Measurements from ENCODE around the gene EXOC5. TPM values are rescaled to one million over a fixed set of nuclear protein-coding genes. Genes with fewer than 3 reads are reported as not detected.

Gene EXOC5
- polyA plus RNA-seq, 1 donor from 2014 or later = 138 TPM

DNA sequence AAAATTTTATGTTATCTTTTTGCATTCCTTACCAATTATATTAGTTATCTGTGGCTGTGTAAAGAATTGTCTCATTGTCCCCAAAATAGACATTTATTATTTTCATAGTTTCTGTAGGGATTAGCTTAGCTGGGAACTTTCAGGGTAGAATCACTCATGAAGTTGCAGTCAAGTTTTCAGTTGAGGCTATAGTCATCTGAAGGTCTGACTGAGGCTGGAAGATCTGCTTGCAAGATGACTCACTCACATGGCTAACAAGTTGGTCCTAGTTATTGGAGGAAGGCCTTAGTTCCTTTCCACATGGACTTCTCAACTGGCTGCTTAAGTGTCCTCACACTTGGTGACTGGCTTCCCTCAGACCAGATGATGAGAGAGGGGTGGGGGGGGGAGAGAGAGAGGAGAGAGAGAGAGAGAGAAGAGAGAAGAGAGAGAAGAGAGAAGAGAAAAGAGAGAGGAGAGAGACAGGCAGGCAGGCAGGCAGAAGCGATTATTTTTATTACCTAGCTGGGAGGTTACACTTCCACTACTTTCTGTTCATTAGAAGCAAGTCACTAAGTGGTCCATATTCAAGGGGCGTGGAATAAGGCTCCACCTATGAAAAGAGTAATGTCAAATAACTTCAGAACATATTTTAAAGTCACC is 6.4 kb upstream of the EXOC5 start:
- TF ChIP-seq EP300 (conservative IDR thresholded peaks at IDR 0.05; ENCODE audit: poor library complexity, severe bottlenecking) = no peak
- no peak for TF ChIP-seq POLR2AphosphoS5 (IDR thresholded peaks at IDR 0.05)
- TF ChIP-seq EZH2 (IDR thresholded peaks at IDR 0.05; ENCODE audit: borderline replicate concordance, insufficient read depth, low read length, poor library complexity, severe bottlenecking) = no peak
- no peak for TF ChIP-seq MXI1 (conservative IDR thresholded peaks at IDR 0.05; ENCODE audit: poor library complexity, severe bottlenecking)
- no peak for TF ChIP-seq SMC3 (conservative IDR thresholded peaks at IDR 0.05; ENCODE audit: poor library complexity)
- no peak for TF ChIP-seq TAF1 (IDR thresholded peaks at IDR 0.05; ENCODE audit: low read depth)
- TF ChIP-seq RAD21 (conservative IDR thresholded peaks at IDR 0.05) = no peak
- Histone ChIP-seq H4K20me1 (ENCODE audit: insufficient read depth) (no peaks in the 10 kb centered on the region), H3K27me3 (ENCODE audit: insufficient read depth, low read depth, low read length) (no peaks in the 10 kb centered on the region), H3K9me2 (ENCODE audit: insufficient read depth, low read length) (no peaks in the 10 kb centered on the region), H3K9me3 (ENCODE audit: low read length) (no peaks in the 10 kb centered on the region), H3K27ac (ENCODE audit: low read length) (no peak overlapping the region), H3F3A (ENCODE audit: insufficient read depth, low read length, poor library complexity, severe bottlenecking) (peaks cover 3% of the 10 kb centered on the region), H3K79me2 (replicated peaks; ENCODE audit: insufficient read depth, low read length) (peaks cover 50% of the 10 kb centered on the region), H3K4me2 (ENCODE audit: low read length) (no peak overlapping the region), H3K36me3 (ENCODE audit: insufficient read depth, low read length) (no peaks in the 10 kb centered on the region), H2AFZ (ENCODE audit: low read depth, low read length) (no peak overlapping the region), H3K9ac (ENCODE audit: low read length) (no peak overlapping the region), H3K4me3 (ENCODE audit: low read length) (no peak overlapping the region)

DNA sequence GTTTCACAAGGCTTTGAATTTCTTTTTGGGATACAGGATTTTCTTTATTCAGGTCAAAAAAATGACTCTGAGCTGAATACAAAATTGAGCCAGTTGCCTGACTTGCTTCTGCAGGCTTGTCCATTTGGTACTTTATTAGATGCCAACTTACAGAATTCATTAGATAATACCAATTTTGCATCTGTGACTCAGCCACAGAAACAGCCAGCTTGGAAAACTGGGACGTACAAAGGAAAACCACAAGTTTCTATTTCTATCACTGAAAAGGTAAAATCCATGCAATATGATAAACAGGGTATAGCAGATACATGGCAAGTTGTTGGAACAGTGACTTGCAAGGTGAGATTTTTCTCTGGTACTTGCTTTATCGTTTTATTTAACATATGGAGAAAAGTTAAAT is 5.8 kb upstream of the EXOC5 start:
- Histone ChIP-seq H2AFZ (ENCODE audit: low read depth, low read length) (no peak overlapping the region), H4K20me1 (ENCODE audit: insufficient read depth) (no peaks in the 10 kb centered on the region), H3K36me3 (ENCODE audit: insufficient read depth, low read length) (no peaks in the 10 kb centered on the region), H3K27ac (ENCODE audit: low read length) (no peak overlapping the region), H3K4me3 (ENCODE audit: low read length) (no peak overlapping the region), H3K4me2 (ENCODE audit: low read length) (no peak overlapping the region), H3K79me2 (replicated peaks; ENCODE audit: insufficient read depth, low read length) (peaks cover 53% of the 10 kb centered on the region), H3K9me3 (ENCODE audit: low read length) (no peaks in the 10 kb centered on the region), H3F3A (ENCODE audit: insufficient read depth, low read length, poor library complexity, severe bottlenecking) (peaks cover 6% of the 10 kb centered on the region), H3K9me2 (ENCODE audit: insufficient read depth, low read length) (no peaks in the 10 kb centered on the region), H3K27me3 (ENCODE audit: insufficient read depth, low read depth, low read length) (no peaks in the 10 kb centered on the region), H3K9ac (ENCODE audit: low read length) (no peak overlapping the region)
- TF ChIP-seq, protein P1, sequence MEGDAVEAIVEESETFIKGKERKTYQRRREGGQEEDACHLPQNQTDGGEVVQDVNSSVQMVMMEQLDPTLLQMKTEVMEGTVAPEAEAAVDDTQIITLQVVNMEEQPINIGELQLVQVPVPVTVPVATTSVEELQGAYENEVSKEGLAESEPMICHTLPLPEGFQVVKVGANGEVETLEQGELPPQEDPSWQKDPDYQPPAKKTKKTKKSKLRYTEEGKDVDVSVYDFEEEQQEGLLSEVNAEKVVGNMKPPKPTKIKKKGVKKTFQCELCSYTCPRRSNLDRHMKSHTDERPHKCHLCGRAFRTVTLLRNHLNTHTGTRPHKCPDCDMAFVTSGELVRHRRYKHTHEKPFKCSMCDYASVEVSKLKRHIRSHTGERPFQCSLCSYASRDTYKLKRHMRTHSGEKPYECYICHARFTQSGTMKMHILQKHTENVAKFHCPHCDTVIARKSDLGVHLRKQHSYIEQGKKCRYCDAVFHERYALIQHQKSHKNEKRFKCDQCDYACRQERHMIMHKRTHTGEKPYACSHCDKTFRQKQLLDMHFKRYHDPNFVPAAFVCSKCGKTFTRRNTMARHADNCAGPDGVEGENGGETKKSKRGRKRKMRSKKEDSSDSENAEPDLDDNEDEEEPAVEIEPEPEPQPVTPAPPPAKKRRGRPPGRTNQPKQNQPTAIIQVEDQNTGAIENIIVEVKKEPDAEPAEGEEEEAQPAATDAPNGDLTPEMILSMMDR (IDR thresholded peaks at IDR 0.05; ENCODE audit: poor library complexity, severe bottlenecking) = no peak
- TF ChIP-seq EZH2 (IDR thresholded peaks at IDR 0.05; ENCODE audit: borderline replicate concordance, insufficient read depth, low read length, poor library complexity, severe bottlenecking) = no peak
- TF ChIP-seq, protein P2, sequence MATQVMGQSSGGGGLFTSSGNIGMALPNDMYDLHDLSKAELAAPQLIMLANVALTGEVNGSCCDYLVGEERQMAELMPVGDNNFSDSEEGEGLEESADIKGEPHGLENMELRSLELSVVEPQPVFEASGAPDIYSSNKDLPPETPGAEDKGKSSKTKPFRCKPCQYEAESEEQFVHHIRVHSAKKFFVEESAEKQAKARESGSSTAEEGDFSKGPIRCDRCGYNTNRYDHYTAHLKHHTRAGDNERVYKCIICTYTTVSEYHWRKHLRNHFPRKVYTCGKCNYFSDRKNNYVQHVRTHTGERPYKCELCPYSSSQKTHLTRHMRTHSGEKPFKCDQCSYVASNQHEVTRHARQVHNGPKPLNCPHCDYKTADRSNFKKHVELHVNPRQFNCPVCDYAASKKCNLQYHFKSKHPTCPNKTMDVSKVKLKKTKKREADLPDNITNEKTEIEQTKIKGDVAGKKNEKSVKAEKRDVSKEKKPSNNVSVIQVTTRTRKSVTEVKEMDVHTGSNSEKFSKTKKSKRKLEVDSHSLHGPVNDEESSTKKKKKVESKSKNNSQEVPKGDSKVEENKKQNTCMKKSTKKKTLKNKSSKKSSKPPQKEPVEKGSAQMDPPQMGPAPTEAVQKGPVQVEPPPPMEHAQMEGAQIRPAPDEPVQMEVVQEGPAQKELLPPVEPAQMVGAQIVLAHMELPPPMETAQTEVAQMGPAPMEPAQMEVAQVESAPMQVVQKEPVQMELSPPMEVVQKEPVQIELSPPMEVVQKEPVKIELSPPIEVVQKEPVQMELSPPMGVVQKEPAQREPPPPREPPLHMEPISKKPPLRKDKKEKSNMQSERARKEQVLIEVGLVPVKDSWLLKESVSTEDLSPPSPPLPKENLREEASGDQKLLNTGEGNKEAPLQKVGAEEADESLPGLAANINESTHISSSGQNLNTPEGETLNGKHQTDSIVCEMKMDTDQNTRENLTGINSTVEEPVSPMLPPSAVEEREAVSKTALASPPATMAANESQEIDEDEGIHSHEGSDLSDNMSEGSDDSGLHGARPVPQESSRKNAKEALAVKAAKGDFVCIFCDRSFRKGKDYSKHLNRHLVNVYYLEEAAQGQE (IDR thresholded peaks at IDR 0.05; ENCODE audit: borderline replicate concordance) = no peak
- TF ChIP-seq TAF1 (IDR thresholded peaks at IDR 0.05; ENCODE audit: low read depth) = no peak
- no peak for TF ChIP-seq RAD21 (conservative IDR thresholded peaks at IDR 0.05)
- TF ChIP-seq MXI1 (conservative IDR thresholded peaks at IDR 0.05; ENCODE audit: poor library complexity, severe bottlenecking) = no peak
